ENCODE measurements around the gene SPATS2L.
A peak's percentile ranks its signal among the peaks of the same experiment; 100 is the strongest.

The SPATS2L gene

DNA sequence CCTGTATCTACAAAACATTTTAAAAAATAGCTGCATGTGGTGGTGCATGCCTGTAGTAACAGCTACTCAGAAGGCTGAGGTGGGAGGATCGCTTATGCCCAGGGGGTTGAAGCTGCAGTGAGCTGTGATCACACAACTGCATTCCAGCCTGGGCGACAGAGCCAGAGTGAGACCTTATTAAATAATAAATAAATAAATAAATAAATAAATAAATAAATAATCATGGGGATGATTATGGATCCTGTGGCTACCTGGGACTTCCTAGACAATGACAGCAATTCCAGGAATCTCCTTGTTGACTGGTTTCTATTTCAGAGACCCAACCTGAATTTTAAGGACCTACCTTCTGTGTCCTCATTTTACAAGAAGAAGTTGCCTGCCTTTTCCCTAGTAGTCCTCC is 111.9 kb downstream of the SPATS2L start:
- DNase-seq: no peak

DNA sequence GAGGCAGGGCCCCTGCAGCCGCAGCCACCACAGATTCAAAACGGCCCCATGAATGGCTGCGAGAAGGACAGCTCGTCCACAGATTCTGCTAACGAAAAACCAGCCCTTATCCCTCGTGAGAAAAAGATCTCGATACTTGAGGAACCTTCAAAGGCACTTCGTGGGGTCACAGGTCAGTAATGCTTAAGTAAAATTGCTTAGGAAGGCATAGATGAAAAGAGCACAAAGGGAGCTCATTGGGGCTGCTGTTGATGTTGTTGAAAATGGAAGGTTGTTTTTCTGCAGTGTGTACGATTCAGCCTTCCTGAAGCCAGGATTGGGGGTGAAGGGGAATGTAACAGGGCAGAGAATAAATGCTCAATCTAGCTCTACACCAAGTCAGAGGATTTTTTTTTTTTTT is 112.8 kb downstream of the SPATS2L start:
- DNase-seq: no peak

DNA sequence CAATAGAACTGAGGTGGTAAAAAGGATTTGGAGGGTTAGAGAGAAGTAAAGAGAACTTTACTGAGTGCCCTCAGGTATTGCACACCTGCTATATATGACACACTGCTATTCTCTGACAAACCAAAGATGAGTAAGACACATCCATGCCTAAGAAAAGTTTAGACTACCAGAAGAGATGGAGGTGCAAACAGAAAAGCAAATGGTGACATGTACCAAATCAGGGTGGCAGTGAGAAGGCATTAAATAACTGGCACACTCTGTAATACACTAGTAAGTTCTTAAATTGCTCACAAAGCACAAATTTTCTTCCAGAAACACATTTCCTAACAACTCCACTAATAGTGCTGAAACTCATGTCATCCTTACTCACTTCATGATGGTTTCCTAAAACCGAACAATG is 114.8 kb downstream of the SPATS2L start:
- DNase-seq: no peak

DNA sequence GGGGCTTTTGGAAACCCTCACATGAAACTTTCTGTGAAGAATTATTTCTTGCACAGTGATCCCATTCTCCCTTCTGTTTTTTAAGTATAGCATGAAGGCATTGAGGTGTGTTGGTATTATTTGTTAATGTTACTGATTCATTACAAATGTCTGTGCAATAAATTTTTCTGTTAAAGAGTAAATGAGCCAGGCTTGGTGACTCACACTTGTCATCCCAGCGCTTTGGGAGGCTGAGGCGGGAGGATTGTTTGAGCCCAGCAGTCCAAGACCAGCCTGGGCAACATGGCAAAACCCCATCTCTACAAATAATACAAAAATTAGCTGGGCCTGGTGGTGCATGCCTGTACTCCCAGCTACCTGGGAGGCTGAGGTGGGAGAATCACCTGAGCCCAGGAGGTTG is 115.6 kb downstream of the SPATS2L start:
- DNase-seq: no peak

DNA sequence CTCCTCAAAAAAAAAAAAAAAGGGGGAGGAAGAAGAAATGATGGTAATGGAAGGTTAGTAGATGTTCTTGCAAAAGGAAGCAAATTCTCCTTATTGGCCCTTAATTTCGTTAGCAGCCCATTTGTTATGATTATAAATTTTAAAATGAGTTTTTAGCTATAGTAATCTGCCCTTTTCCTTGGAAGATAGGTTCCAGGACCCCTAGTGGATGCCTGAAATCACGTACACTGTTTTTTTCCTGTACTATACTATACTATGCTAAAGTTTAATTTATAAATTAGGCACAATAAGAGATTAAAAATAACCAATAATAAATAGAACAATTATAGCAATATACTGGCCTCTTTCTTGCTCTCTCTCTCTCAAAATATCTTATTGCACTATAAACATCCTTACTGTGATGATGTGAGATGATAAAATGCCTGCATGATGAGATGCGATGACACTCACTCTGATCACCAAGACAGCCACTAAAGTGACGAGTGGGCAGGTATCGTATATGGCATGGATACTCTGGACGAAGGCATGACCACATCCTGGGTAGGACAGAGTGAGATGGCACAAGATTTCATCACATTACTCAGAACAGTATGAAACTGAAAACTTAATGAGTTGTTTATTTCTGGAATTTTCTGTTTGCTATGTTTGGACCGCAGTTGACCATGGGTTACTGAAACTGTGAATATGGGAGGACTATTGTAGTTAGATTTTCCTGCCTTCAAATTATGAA is 116.2 kb downstream of the SPATS2L start:
- no peak for DNase-seq

DNA sequence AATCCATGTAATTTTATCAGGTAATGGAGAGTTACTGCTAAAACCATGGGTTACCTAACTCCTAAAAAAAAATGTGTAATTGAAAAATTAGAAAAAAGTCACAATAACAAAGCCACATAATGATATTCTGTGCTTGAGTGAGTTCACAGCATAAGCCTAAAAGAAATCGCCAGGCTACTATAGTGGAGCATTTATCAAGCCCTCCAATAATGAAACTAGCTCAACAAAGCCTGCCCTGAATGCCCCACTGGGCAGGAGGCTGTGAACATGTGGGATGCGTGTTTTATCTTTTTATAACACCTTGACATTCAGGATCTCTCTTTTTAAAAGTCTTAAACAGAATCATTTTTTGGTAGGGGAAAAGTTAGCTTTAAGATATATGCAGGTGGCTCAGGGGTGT is 117.0 kb downstream of the SPATS2L start:
- DNase-seq: no peak

DNA sequence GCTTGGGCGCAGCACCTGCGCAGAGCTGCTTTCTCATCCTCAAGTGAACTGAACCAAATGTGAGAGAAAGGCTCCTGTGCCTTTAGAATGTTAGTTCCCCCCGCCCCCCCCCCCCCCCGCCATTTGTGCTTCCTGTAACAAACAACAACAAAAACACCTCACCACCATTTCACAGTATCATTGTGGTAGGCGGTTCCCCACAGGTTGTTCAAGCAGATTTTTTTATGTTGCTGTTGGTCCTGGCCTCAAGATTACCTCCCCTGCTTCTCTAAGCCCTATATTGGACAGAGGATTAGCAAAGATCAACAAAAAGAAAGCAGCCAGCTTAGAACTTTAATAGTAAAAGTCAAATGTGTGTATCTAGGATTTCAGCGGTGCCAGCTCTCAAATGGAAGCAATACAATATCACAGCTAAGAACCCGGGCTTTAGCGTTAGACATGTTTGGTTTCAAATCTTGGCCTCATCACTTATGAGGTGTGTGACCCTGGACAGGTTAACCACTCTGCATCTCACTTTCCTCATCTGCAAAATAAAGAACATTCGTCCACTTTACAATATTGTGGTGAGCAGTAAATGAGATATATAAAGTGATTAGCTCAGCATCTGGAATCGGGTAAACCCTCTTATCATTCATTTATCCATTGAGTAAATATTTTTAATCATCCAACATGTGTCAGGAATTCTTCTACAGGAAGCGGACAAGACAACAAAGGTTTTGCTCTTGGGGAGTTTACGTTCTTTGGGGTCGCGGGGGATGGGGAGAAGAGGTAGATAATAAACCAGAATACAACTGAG is 118.7 kb downstream of the SPATS2L start:
- DNase-seq: no peak

DNA sequence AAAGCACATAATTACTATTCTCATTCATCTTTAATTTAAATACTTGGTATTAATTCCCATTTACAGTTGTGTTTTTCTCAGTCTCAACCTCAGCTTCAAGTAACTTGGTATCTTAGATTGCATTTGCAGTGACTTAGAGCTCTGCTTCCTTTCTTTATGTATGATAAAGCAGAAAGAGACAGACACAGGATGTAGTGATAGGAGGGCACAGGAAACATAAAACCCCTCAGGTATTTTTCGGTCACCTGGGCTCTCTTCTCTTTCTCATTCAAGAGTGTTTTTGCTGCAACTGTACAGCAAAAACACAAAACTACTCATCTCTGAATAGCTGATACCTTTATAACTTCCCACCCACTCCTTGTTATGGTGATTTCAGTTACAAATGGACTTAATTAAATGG is 120.3 kb downstream of the SPATS2L start:
- no peak for DNase-seq

DNA sequence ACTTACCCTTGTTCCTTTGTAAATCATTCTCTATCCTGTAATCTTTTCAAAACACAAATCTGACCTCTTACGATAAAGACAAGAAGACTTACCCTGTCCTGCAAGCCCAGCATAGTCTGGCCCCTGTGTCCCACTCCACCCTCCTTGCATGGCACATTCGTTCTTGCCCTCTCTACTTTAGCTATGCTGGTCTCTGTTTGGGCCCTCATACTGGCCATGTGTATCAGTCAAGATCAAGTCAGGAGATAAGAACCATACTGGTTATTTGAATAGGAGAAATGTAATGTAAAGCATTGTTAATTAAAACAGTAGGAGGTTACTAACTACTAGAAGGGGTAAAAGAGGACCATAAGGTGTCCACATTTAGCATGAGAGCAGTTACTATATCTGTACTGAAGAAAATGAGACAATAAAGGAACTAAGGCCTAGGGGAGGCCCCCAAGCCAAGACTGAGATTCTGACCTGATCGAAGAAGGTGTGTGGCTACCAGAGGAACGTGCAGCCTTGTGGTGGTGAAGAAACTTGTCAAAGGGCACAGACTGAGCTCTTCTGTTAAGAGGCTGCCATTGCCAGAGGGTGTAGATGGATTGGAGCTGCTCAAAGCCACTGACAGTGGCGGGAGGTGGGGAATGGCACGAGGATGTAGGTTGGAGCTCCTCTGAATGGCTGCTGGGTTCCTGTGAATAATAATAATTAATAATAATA is 122.6 kb downstream of the SPATS2L start:
- DNase-seq: no peak

DNA sequence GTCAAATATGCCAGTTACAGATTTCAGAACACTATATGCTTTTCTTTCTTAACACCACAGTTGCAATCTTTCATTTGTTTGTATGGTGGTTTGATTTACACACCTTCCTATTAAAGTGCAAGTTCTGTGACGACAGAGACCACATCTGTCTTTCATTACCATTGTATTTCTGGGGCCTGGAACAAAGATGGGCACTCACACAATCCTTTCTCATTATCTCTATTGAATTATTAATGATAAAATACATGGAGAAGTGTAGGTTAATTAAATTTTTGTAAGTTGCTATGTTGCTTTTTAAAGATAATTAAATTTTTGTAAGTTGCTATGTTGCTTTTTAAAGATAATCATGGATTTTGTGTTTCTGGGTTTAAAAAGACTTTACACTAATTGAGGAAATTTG is 123.5 kb downstream of the SPATS2L start:
- DNase-seq: no peak

DNA sequence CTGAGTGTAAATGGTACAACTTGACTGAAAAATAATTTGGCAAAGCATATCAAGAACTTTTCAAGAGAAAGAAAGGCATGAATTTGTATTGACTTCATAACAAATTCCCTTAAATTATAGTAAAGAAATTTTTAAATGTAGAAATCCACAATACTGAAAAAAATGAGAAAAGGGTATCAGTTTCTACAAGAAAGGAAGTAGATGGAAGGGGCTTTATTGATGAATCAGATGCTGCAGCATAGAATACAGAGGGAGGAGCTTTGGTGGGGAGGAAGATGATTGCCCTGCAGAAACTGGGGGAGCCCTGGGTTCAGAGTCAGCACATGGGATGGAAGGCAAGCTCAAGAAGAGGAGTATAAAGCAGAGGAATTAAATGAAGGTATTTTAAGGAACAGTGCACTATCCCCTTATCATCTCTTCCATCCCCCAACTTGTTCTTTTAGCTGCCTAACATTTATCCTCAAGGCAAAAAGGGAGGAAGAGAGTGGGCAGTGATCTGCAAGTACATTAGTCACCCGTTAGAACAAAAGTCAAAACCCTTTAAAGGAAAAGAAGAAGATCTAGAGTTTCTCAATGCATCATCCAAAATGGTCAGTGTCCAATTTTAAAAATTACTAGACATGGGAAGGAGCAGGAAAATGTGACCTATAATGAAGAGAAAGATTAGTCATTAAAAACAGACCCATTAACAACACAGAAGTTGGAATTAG is 125.7 kb downstream of the SPATS2L start:
- no peak for DNase-seq

DNA sequence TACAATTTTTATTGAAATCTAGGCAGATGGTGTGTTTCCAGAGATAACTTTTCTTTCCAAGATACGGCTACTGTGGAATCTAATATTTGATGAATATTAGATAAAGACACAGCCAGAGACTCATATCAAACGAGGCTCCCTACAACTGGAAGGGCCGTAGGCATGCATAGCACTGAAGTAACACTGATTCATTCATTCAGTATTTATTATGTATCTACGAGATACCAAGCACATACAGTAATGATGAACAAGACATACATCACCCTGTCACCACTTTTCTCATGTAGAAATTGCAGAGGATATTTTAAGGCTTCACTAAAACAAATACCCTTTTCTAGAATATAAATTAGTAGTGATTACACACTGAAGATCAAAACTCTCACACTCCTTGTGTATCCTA is 128.9 kb downstream of the SPATS2L start:
- no peak for DNase-seq

DNA sequence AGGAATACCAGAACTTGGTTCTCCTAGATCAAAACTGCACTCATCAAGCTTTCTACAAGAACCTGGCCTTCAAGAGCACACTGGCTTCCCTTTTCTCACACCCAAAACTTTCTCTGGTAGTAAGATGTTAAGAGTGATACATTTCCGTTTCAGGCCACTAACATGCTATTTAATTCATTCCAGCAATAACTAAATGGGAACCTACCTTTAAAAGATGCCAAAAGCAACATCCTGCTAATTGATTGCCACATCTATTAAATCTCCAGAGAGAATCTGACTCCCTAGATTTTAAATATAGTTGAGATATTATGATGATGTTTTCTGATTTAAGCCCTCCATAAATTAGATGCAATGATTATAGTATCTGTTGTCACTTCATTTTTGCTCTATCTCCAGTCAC is 131.8 kb downstream of the SPATS2L start:
- DNase-seq: no peak

DNA sequence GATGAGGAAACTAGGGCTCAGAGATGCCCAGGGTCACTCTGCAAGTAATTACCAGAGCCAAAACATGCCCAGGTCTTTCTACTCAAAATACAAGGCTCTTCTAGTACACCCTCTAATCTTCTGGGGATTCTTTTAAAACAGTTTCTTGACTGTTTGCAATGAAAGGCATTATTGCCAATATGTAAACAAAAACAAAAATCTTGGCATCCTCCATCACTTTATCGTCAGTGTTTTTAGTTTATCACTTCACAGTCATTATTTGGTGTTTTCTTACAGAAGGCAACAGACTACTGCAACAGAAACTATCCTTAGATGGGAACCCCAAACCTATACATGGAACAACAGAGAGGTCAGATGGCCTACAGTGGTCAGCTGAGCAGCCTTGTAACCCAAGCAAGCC is 132.4 kb downstream of the SPATS2L start:
- DNase-seq: no peak

DNA sequence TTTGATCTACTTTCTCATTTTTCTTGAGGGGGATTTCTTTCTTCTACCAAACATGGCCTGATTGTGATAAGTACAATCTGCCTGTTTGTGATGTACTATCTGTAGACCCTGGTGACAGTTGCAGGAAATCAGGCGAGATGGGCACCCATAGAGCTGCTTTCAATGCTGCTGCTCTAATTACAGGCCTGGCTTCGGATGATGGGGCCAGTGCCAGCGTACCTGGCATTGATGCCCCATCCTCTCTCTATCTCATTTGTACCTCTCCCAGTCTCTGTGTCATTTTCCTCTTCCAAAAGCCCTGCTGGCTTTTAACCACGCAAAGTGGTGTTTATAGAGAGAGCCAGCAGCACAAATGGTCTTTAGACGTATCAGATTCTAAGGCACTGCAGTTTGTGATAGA is 133.5 kb downstream of the SPATS2L start:
- no peak for DNase-seq

DNA sequence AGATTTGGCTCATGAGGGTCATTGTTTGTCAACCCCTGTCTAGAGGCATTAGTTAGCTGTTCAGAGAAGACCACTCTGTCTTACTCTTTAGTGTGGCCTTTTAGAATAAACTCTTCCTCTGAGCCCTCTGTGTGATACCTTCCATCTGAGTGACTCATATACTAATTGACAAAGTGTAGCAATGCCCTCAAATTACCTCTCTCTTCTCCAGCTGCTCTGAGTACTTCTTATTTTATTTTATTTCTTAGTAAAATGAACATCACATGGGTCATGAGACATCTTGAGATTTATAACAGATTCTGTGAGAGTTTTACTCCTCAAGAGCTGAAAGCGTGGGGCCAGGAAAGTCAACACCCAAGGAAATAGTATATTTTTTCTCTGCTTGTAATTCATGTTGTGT is 136.0 kb downstream of the SPATS2L start:
- no peak for DNase-seq

DNA sequence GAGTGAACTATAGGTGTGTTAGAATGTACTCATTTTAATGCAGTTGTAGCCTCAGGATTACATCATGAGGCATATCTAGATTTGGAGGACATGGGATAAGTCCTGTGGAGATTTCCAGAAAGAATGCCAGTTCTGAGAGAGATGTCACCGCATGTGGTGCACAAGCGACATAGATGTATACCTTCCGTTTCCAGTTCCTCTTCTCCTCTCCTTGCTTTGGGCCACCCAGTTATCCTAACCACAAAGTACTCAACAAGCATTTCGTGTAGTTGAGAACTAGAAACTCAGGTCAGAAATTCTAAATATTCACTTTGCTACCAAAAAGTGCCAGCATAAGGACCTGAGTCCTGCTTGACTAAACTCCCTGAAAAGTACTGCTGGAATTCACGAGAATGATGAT is 136.9 kb downstream of the SPATS2L start:
- DNase-seq: no peak

DNA sequence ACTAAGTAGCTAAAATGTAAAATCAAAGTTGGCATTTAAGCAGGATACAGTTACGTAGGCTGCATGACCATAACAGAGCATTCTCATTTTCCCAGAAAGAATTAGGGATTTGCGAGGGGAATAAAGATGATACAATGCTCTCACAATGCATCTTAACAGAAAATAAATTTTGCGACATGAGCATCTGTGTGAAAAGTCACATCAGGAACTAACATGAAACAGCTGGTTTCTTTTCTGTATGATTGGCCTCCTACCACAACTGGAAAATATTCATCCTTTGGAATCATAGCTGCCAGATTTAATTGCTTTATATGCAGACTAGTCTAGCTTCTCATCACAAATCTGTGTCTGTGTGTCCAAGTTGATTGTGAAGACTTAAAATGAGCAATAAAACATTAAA is 137.4 kb downstream of the SPATS2L start:
- no peak for DNase-seq

DNA sequence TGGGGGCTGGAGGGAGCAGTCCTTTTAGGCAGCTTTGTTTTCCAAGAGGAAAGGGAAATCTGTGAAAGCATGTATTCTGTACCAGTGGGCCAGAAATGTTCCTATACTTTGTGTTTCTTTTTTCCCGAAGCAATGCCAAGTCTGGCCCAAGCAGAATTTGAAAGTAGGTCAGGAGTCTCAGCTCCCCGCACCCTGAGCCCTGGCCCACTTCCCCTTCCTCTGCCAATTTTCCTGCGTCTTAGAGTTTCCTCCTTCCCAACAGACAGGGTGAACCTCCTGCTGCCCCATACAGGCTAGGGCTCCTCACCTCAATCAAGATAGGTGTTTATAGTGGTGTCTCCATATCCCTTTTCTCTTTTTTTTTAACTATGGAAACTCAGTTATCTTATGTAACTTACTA is 138.0 kb downstream of the SPATS2L start:
- DNase-seq: no peak

DNA sequence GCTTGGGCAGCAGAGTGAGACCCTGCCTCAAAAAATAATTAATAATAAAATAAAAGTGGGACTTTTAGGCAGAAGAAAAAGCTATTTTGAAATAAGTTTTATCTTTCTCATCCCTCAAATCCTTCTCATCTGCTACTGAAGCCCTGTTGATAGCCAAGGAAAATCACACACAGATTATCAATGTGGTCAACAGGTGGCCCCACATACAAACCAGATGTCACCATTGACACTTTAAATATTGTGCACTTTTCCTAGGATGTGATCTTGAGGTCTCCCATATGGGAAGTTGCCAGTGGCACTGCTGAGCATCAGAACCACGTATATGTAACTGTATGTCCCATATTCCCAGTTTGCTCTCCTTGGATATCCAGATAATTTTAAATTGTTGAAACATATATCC is 138.8 kb downstream of the SPATS2L start:
- DNase-seq: no peak

DNA sequence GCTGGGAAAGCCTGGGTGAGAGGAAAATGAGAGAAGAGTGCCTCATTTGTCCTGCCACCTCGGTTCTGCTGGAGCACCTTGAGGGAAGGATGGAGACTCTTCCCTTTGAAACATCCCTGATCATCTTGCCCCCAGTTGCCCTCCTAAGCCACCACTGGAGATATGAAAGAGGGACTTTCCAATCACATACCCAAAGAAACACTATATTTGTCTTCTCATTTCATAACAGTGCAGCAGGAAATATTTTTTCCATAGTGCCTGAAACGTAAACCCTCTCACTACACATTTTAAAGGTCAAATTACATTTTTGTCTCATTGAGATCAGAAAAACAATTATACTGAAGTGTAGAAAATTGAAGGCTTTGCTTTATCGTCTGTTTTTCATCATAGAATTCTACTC is 140.1 kb downstream of the SPATS2L start:
- no peak for DNase-seq

DNA sequence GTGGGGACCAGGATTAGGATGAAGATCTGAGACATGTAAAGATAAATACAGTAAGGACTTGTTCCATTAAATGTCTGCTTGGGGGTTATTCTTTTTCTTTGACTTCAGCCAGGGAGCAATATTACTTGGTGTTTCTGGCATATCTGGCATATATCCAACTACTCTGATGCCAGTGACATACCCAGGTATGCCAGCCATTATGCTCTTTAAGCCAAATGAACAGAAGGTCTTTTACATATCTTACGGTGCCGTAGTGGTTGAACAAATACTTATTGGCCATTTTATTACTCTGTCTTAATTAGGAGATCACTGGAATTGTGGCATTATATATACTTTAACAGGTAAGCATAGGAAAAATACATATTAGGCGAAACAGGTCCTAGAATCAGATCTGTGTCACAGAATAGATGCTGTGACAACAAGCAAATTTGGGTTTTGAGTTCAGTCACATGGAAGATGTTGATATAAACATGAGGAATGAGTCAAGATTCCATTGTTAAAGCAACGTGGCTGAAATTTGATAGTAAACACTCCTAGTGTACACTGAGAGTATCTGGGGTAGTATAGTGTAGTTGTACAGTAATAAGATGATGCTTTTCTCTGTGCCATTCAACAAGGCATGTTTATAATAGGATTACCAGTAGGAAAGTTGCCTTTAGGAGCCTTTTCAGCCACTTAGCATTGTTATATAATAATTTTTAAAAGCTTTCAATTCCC is 140.8 kb downstream of the SPATS2L start:
- peak; percentile 2 for DNase-seq

DNA sequence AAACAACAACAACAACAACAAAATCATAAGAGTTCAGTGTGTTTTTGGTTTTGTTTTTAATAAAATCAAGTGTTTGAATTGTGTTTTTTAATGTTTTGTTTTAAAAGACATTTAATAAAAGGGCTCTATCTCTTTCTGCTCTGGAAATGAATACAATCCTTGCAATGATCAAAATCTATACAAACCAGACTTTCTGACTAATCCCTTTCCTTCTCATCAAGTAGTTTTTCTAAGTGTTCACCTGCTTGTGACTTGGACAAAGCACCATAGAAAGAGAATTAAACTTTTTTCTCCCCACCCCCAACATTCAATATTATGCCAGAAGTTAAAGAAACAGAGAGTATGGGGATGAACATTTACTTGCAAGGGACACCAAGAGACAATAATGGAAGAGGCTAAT is 142.0 kb downstream of the SPATS2L start:
- no peak for DNase-seq

Data from NCI-H1105 treated with DMSO at 0.1 percent for 48 hours (cell line).